ENCODE measurements around the gene CDKAL1. TPM values are rescaled to one million over a fixed set of nuclear protein-coding genes. Genes with fewer than 3 reads are reported as not detected.

The CDKAL1 gene
- total and polyA plus RNA-seq, 2 donors (not counting 3 experiments of a cell fraction or from before 2014, with no cell fraction given), result 6.1 to 20.5 TPM

- Histone ChIP-seq H3K27ac (ENCODE audit: insufficient read depth, low read depth, low read length) (no peak overlapping the region), H3K27me3 (ENCODE audit: control insufficient read depth in 2 of 2, insufficient read depth in 2 of 2, low read length in 2 of 2) (no peaks in the 10 kb centered on the region), H3K9ac (replicated peaks; ENCODE audit: extremely low read depth, insufficient read depth, low read length) (no peak overlapping the region), H3K36me3 (ENCODE audit: control insufficient read depth in 2 of 2, extremely low read depth in 1 of 2, insufficient read depth in 2 of 2, low read length in 2 of 2) (no peaks in the 10 kb centered on the region), H2AFZ (ENCODE audit: low read depth, low read length) (no peak overlapping the region), H3K4me2 (ENCODE audit: insufficient read depth, low read length) (no peak overlapping the region), H3K9me3 (replicated peaks; ENCODE audit: control insufficient read depth, insufficient read depth, low read length) (no peaks in the 10 kb centered on the region), H4K20me1 (replicated peaks; ENCODE audit: control insufficient read depth, extremely low read depth, insufficient read depth, low read length) (no peaks in the 10 kb centered on the region), H3K9me1 (replicated peaks; ENCODE audit: control insufficient read depth, extremely low read depth, insufficient read depth, low read length) (no peaks in the 10 kb centered on the region), H3K79me2 (ENCODE audit: control insufficient read depth, insufficient read depth, low read length) (no peaks in the 10 kb centered on the region), H3K4me1 (ENCODE audit: control insufficient read depth, extremely low read depth, insufficient read depth, low read length) (no peaks in the 10 kb centered on the region), H3K4me3 (replicated peaks in 1 of 3; ENCODE audit: insufficient read depth in 1 of 3, low read depth in 1 of 3, low read length in 3 of 3) (no peak overlapping the region)
- no peak for DNase-seq (ENCODE audit: low read depth, low spot score)
- BruUV-seq (replicated peaks), result no TSS peak
- ChIA-PET POLR2A (no interaction called here), CTCF (interaction anchor here (2.2 kb wide), 1 partner anchor 9 kb away, joined by 7 read pairs; no protein-coding TSS in a partner anchor)
- TF ChIP-seq POLR2AphosphoS5 (IDR thresholded peaks at IDR 0.05; ENCODE audit: insufficient read depth, low read depth, low read length) (no peak), EZH2 (IDR thresholded peaks at IDR 0.05; ENCODE audit: borderline replicate concordance, low read depth, low read length, severe bottlenecking) (no peak), CTCF (IDR thresholded peaks at IDR 0.05; ENCODE audit: extremely low read depth in 1 of 2, insufficient read depth in 1 of 2, low read depth in 1 of 2, low read length in 2 of 2) (no peak), FOS (IDR thresholded peaks at IDR 0.05; ENCODE audit: borderline replicate concordance, insufficient read depth, low read length) (no peak), MYC (IDR thresholded peaks at IDR 0.05; ENCODE audit: low read depth, low read length) (no peak), POLR2A (IDR thresholded peaks at IDR 0.05; ENCODE audit: low read depth, low read length) (no peak), JUN (IDR thresholded peaks at IDR 0.05; ENCODE audit: borderline replicate concordance, insufficient read depth, insufficient read length, low read depth) (no peak), GATA2 (IDR thresholded peaks at IDR 0.05; ENCODE audit: insufficient read depth, insufficient read length, low read depth, low read length) (no peak), MAX (IDR thresholded peaks at IDR 0.05; ENCODE audit: insufficient read depth, insufficient read length) (no peak)
- no peak for FAIRE-seq
- dilution Hi-C loops (cut with MboI; ENCODE audit: extremely low pct_ligation_motif_present, low sequenced_read_pairs) (no loop called here), intact Hi-C loops (cut with micrococcal nuclease) (no loop called here)
Observed at GRCh38 chr6:21176197-21176596, 641.9 kb downstream of the CDKAL1 start.
